NCI-H526 treated with DMSO at 0.1 percent for 48 hours (cell line): ENCODE data around the gene AASDH.

ENCODE experiments used
- DNase-seq: peaks from one replicate; lab custom pipeline; 2025; lab: John Stamatoyannopoulos, UW

Gene AASDH, protein sequence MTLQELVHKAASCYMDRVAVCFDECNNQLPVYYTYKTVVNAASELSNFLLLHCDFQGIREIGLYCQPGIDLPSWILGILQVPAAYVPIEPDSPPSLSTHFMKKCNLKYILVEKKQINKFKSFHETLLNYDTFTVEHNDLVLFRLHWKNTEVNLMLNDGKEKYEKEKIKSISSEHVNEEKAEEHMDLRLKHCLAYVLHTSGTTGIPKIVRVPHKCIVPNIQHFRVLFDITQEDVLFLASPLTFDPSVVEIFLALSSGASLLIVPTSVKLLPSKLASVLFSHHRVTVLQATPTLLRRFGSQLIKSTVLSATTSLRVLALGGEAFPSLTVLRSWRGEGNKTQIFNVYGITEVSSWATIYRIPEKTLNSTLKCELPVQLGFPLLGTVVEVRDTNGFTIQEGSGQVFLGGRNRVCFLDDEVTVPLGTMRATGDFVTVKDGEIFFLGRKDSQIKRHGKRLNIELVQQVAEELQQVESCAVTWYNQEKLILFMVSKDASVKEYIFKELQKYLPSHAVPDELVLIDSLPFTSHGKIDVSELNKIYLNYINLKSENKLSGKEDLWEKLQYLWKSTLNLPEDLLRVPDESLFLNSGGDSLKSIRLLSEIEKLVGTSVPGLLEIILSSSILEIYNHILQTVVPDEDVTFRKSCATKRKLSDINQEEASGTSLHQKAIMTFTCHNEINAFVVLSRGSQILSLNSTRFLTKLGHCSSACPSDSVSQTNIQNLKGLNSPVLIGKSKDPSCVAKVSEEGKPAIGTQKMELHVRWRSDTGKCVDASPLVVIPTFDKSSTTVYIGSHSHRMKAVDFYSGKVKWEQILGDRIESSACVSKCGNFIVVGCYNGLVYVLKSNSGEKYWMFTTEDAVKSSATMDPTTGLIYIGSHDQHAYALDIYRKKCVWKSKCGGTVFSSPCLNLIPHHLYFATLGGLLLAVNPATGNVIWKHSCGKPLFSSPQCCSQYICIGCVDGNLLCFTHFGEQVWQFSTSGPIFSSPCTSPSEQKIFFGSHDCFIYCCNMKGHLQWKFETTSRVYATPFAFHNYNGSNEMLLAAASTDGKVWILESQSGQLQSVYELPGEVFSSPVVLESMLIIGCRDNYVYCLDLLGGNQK

DNA sequence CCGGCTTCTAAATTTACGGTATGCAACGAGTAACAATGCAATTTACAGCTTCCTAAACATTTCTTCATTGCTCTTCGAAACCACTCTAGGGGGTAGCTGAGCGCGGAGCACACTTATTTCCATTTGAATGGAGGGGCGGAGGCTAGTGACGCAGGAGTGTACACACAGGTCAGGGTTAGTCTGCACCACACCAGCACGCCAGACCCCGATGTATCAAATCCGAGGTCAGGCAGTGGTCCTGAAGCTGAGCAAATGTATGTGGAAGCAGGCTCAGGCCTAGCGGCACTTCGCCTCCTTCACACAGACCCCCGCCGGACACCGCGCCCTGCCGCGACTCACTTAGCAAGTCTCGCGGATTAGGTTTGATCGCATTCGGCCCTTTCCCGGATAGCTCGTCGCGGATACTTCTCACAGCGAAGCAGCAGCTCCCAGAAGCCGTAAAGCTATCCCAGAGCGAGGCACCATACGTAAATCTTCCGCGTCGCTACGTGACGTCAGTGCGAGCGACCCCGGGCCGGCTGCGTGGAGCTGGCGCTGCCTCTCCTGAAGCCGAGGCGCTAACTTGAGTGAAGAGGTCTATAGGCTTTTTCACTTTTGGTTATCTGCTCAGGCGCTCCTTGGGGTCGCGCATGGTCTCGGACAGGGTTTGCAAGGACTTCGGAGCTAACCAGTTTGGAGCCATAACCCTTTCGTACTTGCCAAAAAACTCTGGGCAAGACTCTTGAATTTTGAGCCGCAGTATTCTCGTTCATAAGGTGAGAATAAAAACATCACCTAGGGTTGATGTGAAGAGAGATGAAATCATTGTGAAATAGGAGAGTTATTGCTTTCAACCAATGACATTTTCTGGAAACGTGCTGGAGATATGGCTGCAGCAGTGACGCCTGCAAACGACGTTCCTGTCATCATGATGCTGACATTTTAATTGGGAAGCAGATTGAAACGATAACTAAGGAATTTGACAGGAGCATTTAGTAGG is at the start of gene AASDH:
Gene AASDH (minus strand): TSS at position 469 of the 979 bp plus-strand sequence. CDS start 3,192 bp downstream, outside the sequence.
- DNase-seq: peak; percentile 97

DNA sequence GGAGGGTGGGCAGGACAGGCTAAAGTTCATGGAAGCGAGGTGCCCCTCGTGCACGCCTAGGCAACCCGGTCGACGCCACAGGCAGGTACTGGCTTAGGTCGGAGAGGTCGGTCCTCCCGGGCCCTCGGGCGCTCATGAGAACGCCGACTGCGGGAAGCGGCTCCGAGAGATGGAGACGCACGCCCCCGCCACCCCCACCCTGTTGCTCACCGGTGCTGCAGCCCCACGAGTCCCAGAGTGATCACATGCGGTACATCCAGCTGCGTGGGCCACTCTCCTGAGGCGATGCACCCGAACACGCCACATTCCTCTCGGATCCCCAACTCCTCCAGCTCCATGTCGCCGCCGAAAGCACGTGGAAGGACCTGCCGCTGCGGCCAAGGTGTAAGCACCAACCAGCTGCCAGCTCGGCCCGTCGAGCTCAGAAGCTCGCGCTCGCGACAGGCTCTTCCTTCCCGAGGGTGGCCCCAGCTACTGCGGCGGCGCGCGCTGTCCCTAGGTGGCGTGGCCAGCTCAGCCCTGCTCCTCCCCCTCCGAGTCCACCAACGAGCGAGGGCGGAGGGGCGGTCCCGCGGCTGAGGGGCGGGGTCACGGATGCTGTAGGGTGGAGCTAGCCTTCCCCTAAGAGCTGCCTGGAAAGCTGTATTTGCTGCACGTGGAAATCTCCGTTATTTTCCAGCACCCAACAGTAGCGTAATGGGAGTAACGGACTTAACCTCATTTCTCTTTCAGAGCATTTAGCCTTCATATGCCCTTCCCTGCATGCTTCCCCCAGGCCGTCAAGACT is 48.0 kb upstream of the AASDH start, which contains the start of gene PPAT:
Gene PPAT (minus strand): TSS at position 476 of the 787 bp plus-strand sequence. CDS start 138 bp downstream, at position 338.
- DNase-seq: peak; percentile 95

DNA sequence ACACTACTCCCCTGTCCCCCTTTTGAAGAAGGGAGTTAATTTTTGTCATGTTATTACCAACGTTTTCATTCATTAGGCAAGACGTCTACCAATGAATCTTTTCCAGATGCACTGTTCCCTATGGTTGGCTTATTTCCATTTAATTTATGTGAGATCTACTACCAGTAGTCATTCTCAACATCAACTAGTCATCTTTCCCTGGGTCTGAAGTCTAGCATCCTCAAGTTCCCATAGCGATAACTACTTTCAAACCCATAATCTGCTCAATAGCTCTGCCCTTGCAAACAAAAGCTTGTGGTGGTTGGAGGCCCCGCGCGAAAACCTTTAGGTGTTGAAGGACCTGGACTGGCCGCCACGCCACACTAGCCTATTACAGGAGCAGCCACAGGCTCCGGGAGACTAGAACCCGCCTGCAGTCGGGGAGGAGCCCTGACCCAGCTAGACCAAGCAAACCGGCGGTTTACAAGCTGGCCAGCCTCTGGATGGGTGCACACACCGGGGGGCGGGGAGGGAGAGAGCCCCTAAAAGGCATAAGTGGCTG is 47.4 kb upstream of the AASDH start:
- DNase-seq: peak; percentile 70

DNA sequence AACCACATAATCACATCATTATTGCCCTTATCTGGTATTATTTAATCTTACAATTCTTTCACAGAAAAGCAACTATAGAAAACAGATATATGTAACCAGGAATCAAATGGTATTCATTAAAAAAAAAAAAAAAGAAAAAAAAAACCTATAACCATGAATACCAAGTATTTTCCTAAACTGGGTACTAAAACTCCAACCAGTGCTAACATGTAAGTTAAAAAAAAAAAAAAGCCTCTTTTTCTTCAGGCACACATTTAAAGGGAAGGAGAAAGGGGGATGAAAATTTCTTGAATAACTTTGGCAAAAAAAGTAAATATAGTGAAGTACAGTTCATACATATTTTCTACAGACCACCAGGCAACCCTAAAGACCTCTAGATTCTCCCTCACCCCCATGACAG is 46.0 kb upstream of the AASDH start:
- no peak for DNase-seq

DNA sequence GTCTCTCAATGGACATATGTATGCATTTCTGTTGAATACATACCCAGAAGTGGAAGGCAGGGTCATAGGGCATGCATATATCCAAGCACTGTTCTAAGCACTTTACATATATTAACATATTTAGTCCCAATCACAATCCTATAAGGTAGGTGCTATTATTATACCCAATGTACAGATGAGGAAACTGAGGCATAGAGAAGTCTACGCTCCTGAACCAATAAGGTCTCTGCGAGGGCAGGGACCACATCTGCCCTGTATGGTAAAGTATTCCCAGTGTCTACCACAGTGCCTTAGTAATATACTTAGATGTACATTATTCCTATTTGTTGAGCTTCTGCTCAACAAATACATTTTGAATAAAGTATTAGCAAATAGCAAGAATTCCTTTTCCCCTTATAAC is 42.9 kb upstream of the AASDH start:
- no peak for DNase-seq

DNA sequence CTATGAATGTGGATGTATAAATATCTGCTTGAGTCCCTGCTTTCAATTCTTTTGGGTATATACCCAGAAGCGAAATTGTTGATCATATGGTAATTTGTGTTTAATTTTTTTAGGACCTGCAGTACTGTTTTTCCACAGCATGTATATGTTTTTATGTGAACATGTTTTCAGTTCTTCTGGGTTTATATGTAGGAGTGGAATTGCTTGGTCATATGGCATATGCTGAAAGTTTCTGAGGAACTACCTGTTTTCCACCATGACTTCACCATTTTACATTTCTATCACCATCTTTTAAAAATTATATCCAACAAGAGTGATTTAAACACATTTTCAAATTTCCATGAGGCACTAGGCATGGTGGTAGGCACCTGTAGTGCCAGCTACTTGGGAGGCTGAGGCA is 39.9 kb upstream of the AASDH start:
- no peak for DNase-seq

DNA sequence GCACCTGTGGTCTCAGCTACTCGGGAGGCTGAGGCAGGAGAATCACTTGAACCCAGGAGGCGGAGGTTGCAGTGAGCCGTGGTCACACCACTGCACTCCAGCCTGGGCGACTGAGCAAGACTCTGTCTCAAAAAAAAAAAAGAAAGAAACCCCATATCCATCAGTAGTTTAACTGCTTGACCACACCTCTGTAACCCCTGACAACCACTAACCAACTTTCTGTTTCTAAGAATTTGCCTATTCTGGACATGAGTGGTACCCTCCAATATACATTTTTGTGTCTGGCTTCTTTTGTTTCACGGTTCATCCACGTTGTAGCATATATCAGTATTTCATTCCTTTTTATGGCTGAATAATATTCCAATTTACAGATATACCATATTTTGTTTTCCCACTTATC is 39.0 kb upstream of the AASDH start:
- DNase-seq: no peak

DNA sequence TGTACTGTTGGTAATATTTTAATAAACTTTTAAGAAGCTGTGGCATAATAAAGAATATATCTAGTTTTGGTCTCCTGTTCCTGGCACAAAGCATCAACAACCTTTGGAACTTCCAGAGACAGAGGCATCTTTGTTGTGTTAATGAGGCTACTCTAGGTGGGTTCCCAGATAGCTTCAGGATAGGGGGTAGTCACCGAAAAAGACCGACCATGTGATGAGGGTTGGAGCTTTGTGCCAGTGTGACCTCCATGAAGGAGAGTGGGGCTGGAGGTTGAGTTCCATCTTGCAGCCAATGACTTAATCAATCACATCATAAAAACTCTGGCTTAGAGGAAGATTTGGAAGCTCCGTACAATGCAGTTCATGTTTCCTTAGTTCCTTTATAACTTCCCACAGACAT is 38.2 kb upstream of the AASDH start:
- no peak for DNase-seq

DNA sequence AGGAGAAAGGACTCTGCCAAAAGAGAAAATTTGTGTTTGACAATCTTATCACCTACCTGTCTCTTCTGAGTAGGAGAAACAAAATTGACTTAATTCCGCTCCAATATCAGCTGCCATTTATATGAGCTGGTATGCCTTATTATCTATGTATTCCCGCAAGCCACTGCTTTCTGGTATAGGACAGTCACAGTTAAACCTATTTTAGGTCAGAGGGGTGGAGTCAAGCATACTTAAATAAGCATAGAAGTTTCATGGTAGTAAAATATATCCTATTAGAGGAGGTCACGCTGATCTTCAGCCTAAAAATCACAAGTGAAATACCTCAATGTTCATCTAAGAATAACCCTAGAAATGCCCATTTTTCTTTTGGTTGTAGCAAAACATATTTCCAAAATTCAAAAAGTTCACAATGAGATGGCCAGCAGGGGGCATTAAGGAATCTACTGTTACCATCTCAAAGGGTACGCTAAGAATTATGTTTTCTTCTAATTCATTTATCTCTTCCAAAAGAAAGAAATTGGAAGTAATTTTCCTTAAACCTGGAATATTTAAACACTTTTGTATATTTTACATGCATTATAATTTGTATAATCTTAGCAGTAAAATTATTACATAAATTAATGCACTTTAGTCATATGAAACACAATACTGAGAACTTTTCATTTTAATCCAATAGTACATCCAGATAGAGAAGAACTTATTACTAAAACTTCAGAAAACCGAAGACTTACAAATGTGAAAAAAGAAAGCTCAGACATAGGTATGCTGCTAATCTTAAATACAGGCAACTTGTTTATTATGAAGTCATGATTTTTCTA is 37.6 kb upstream of the AASDH start:
- no peak for DNase-seq

DNA sequence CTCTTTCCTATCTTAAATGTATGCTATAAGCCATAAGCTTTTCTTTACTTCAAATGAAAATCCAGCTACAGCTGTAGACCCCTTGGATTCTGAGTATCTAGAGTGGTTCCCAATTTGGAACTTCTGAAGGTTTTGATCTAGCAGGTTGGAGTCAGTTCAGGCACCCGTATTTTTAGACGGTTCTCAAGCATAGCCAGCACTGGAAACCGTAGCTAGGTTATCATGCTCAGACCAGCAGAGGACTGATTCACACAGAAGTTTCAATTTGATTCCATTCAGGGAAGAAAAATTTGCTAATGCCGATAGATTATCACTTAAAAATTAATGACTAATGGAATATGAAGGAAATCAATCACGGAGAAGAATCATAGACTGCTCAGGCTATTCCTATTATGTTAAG is 36.9 kb upstream of the AASDH start:
- no peak for DNase-seq

DNA sequence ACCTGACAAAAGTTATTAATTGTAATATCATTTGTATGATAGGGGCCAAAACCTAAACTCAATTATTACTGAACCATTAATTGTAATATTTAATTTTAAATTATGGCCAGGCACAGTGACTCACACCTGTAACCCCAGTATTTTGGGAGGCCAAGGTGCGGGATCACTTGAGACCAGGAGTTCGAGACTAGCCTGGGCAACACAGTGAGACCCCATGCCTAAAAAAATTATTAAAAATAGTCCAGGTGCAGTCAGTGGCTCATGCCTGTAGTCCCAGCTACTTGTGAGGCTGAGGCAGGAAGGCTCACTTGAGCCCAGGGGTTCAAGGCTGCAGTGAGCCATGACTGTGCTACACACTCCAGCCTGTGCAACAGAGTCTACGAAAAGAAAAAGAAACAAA is 30.1 kb upstream of the AASDH start:
- no peak for DNase-seq

DNA sequence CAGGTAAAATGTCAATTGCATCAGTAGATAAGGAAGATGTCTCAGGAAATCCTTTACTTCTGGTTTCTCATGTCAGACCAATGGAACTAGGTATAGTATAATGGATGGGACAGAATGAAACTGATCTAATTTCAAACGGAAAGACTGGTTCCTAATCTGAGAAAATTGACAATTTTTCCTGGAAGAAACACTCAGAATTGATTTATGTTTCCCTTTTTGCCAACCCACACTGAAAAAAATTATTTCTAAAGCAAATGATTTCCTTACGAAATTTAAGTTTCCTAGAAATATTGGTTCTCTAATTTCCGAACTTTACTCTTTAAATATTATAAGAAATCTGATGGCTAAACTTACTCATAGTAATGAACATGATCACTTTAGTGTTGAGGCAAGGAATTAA is 29.1 kb upstream of the AASDH start:
- no peak for DNase-seq

DNA sequence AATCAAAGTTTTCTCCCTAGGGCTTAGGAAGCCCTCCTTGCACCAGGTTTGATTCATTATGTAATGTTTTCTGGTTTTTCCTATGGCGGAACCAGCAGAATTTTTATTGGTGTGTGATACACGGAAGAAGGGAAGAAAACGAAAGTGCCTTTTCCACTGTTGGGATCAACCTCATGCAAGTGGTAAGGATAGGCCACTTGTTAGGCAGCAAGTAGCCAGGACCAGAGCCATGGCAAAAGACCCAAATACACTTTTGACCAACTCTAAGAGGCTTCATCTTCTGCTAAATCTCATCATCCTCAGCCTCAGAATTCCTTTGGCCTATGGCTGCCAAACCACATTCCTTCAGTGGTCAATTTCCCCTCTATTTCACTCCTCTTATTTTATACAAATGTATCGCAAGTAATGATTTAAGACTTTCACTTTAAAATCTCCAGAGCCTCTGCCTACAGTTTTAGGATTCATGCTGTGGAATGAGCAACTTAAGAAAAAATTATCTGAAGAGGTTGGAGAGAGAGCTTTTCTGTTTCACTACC is 26.9 kb upstream of the AASDH start:
- DNase-seq: no peak

DNA sequence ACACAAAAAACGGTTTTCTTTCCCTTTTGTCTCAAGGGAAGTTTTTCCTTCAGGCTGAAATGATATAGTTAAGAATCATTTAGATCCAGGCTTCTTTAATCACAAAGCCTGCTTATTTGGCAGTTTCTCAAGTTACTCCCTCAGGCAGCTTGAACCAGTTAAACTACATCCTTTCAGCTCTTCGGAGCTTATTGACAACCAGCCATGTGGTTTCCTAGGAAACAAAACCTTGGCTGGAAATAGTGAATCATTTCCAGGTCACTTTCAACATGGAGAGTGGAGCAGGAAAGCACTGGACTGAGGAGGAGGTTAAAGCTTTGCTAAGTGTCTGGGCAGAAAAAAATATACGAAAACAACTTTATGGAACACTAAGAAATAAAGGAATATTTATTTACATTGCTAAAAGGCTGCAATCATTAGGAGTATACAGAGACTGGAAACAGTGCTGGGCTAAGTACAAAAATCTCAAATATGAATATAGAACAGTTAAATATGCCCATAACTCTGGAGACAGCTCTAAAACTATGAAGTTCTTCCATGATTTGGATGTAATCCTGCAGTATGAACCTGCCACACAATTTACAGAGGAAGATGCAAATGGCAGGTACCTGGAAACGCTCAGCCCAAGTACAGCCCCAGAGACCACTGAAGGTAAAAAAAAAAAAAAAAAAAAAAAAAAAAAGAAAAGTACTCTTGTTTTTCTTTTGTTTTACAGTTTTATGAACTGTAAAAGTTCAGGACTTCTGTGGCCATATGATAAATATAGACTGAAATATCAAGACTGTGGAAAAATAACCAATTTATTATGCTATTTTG is 23.2 kb upstream of the AASDH start:
- no peak for DNase-seq

DNA sequence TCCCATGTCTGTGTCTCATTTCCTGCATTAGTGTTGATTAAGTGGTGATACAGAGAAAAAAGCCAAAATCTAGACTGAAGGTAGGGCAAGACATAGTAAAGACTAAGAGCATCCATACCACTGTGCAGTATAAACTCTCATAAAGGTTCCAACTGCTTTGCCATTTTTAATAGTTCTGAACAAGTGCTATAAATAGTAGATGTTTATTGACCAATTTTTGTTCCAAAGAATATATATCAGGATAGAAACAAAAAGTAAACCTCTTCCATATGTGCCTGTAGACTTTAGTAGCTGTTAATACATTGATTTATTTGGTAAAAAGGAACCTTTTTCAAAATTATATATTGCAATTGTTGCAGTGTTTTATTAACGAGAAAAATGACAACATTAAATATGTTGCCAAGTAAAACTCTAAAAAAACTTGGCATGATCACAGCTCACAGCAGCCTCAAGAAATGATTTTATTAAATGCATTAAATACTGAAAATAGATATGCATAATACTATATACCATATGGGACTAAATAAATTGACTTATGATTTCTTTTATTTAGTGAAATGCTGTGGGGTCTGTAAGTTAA is 22.3 kb upstream of the AASDH start:
- DNase-seq: no peak

DNA sequence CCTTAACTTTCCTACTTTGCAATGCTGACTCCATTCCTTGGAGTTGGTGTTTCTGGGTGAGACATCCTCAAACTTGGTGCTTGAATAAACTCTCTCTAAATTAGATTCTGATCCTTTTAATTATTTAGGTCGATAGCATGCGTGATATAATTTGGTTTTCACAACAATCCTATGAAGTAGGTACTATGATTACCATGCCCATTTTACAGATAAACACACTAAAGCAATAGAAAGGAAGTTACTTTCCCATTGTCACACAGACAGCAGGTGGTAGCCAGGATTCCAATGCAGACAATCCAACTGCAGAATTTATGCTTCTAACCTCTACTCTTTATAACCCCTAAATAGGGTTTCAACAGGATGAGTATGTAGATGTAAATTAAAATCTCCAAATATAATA is 21.7 kb upstream of the AASDH start:
- DNase-seq: no peak

DNA sequence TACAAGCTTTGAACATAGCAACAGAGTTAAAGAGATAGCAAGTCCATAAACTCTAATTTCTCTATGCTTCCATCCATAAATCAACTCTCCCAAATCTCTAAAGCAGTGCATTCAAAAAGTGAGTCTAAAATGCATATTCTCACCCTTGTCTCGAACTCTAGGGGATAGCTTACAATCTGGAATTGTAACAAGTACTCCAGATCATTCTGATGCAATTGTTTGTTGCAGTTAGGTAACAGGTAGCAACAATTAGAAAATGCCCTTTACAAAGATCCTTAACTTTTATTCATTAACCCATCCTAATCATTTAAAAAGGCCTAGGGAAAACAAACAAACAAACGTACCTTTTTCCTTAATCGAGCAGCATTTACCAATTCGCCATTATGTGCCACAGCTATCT is 18.9 kb upstream of the AASDH start:
- no peak for DNase-seq

DNA sequence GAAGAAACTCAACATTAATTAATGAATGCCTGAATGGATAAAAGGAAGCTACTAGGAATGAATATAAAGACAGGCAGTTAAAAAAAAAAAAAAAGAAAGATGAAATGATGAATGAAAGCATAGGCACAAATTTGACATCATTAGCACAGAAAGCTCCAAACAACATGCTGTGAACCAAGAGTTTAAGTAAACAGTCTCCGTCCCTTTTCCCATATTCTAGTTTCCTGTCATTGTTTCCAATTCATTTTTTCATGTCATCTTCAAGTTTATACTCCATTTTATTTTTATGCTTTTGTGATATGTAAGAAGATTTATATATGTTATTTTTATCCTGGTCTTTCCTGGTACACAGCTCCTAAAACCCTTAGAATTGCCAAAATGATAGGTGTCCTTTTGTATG is 17.7 kb upstream of the AASDH start:
- DNase-seq: no peak
